ENCODE results near the gene CRADD.
"Not testable (repeated sequence)": the region's sequence is repeated elsewhere in the genome, so short reads cannot be mapped to it uniquely, and the experiment has no call there.

Gene CRADD

GRCh38 chr12:93677195-93678064 is at the start of gene CRADD:
CRADD (plus strand) TSS chr12:93677375.
- DNase-seq, result peak; percentile 98

GRCh38 chr12:93632383-93632782 is 44.8 kb upstream of the CRADD start:
- no peak for DNase-seq

GRCh38 chr12:93634416-93634815 is 42.8 kb upstream of the CRADD start:
- no peak for DNase-seq

GRCh38 chr12:93636708-93637107 is 40.5 kb upstream of the CRADD start:
- no peak for DNase-seq

GRCh38 chr12:93638095-93638494 is 39.1 kb upstream of the CRADD start:
- DNase-seq, result no peak

GRCh38 chr12:93638954-93639353 is 38.2 kb upstream of the CRADD start:
- no peak for DNase-seq

GRCh38 chr12:93639406-93639805 is 37.8 kb upstream of the CRADD start:
- no peak for DNase-seq

GRCh38 chr12:93641380-93641779 is 35.8 kb upstream of the CRADD start:
- not testable (repeated sequence) for DNase-seq

- DNase-seq, result no peak
Observed at GRCh38 chr12:93642751-93643150, 34.4 kb upstream of the CRADD start.

GRCh38 chr12:93645702-93646101 is 31.5 kb upstream of the CRADD start:
- no peak for DNase-seq

- DNase-seq, result no peak
Observed at GRCh38 chr12:93650626-93651025, 26.5 kb upstream of the CRADD start.

- DNase-seq, result no peak
Observed at GRCh38 chr12:93653079-93653478, 24.1 kb upstream of the CRADD start.

GRCh38 chr12:93653712-93654111 is 23.5 kb upstream of the CRADD start:
- no peak for DNase-seq

GRCh38 chr12:93654421-93654820 is 22.8 kb upstream of the CRADD start:
- no peak for DNase-seq

- DNase-seq, result no peak
Observed at GRCh38 chr12:93657071-93657470, 20.1 kb upstream of the CRADD start.

- no peak for DNase-seq
Observed at GRCh38 chr12:93661021-93661420, 16.2 kb upstream of the CRADD start.

GRCh38 chr12:93663006-93663728 is 14.0 kb upstream of the CRADD start:
- no peak for DNase-seq

- no peak for DNase-seq
Observed at GRCh38 chr12:93663729-93664084, 13.5 kb upstream of the CRADD start.

GRCh38 chr12:93664573-93665138 is 12.5 kb upstream of the CRADD start:
- DNase-seq, result no peak

GRCh38 chr12:93667672-93668071 is 9.5 kb upstream of the CRADD start:
- no peak for DNase-seq

- DNase-seq, result no peak
Observed at GRCh38 chr12:93668919-93669418, 8.2 kb upstream of the CRADD start.

GRCh38 chr12:93669452-93669851 is 7.7 kb upstream of the CRADD start:
- DNase-seq, result no peak

- DNase-seq, result no peak
Observed at GRCh38 chr12:93670104-93670503, 7.1 kb upstream of the CRADD start.

GRCh38 chr12:93671044-93671443 is 6.1 kb upstream of the CRADD start:
- no peak for DNase-seq
